ENCODE measurements around the gene MME. TPM values are rescaled to one million over a fixed set of nuclear protein-coding genes. Genes with fewer than 3 reads are reported as not detected.

MME gene
- not detected for total RNA-seq

- DNase-seq (peak in 1 of 2 donors; percentile 2), ATAC-seq (replicated peaks in 1 of 2) (peak; percentile 37 to 39)
- no peak within 1 kb of the TSS for H3K27ac Mint-ChIP-seq
- peaks cover 1 to 6% of the 10 kb centered on the region in 2 donors for H3K36me3 Mint-ChIP-seq (ENCODE audit: insufficient read depth in 2 of 2)
- H3K4me3 Mint-ChIP-seq = peak within 1 kb of the TSS; percentile 72 to 79
- H3K9me3 Mint-ChIP-seq = peaks cover 0 to 1% of the 10 kb centered on the region in 2 donors
- peaks cover 45% of the 10 kb centered on the region for H3K27me3 Mint-ChIP-seq (ENCODE audit: low read depth)
- H3K4me1 Mint-ChIP-seq (ENCODE audit: low read depth) = peaks cover 17% of the 10 kb centered on the region
Measured at GRCh38 chr3:155079746-155080487, at the start of gene MME. MME (plus strand) TSS chr3:155080319; CDS start chr3:155084168, 3,849 bp downstream.

DNA sequence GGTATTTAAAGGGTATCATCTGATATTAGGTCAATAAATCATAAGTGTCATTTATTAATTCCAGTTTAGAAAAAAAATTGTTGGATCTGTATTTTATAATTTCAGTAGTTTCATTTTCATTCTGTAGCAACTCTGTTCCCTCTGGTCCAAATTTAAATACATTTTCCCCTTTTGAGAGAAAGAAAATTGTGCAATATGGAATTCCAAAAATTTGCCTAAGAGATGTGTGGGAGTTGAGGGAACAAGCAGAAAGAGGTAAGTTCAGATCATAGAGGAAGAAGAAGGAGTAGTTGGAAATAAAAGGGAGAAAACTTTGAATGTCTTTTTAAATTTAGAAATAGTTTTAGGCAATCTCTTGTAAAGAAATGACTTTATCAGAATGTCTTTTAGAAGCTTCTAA is 48.9 kb upstream of the MME start:
- no peak overlapping the region for H3K4me3 Mint-ChIP-seq
- H3K36me3 Mint-ChIP-seq (ENCODE audit: insufficient read depth in 2 of 2) = no peaks in the 10 kb centered on the region
- no peak overlapping the region for H3K27ac Mint-ChIP-seq
- ATAC-seq (replicated peaks in 1 of 2) (no peak), DNase-seq (no peak)
- H3K4me1 Mint-ChIP-seq (ENCODE audit: low read depth) = no peaks in the 10 kb centered on the region
- H3K27me3 Mint-ChIP-seq (ENCODE audit: low read depth) = no peaks in the 10 kb centered on the region
- peaks cover 5% of the 10 kb centered on the region in 2 donors for H3K9me3 Mint-ChIP-seq

DNA sequence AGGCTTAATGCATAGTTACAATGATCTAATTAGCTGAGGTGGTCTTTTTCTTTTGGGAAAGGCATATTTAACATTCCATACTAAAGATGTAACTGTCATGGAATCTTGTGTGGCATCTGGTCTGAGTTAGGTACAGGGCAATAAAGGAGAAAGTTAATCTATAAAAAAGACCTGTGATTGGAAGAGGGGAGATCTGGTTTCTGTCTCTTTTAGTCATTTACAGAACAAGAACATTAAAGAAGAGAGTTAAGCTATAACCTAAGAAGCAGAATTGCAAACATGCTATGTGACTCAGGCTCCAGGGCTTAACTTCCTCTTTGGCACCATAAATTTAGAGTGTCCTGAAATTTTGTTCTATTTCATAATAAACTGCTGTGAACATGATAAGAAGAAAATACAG is 47.2 kb upstream of the MME start:
- Mint-ChIP-seq H3K4me3 (no peak overlapping the region), H3K27ac (no peak overlapping the region), H3K36me3 (ENCODE audit: insufficient read depth in 2 of 2) (no peaks in the 10 kb centered on the region), H3K27me3 (ENCODE audit: low read depth) (no peaks in the 10 kb centered on the region), H3K9me3 (peaks cover 3 to 5% of the 10 kb centered on the region in 2 donors), H3K4me1 (ENCODE audit: low read depth) (no peaks in the 10 kb centered on the region)
- DNase-seq (no peak), ATAC-seq (replicated peaks in 1 of 2) (no peak)

GRCh38 chr3:155034786-155035185 is 45.3 kb upstream of the MME start:
- no peak overlapping the region for H3K27ac Mint-ChIP-seq
- no peaks in the 10 kb centered on the region for H3K4me1 Mint-ChIP-seq (ENCODE audit: low read depth)
- DNase-seq (no peak), ATAC-seq (replicated peaks in 1 of 2) (no peak)
- H3K4me3 Mint-ChIP-seq = no peak overlapping the region
- H3K9me3 Mint-ChIP-seq = peaks cover 0 to 5% of the 10 kb centered on the region in 2 donors
- no peaks in the 10 kb centered on the region for H3K27me3 Mint-ChIP-seq (ENCODE audit: low read depth)
- no peaks in the 10 kb centered on the region for H3K36me3 Mint-ChIP-seq (ENCODE audit: insufficient read depth in 2 of 2)

- DNase-seq = no peak
- H3K27ac Mint-ChIP-seq = no peak overlapping the region
- ATAC-seq (replicated peaks in 1 of 2) = no peak
- H3K4me1 Mint-ChIP-seq (ENCODE audit: low read depth) = no peaks in the 10 kb centered on the region
- no peak overlapping the region for H3K4me3 Mint-ChIP-seq
- no peaks in the 10 kb centered on the region for H3K36me3 Mint-ChIP-seq (ENCODE audit: insufficient read depth in 2 of 2)
- peaks cover 0 to 5% of the 10 kb centered on the region in 2 donors for H3K9me3 Mint-ChIP-seq
- H3K27me3 Mint-ChIP-seq (ENCODE audit: low read depth) = no peaks in the 10 kb centered on the region
Measured at GRCh38 chr3:155035553-155035952, 44.6 kb upstream of the MME start.

GRCh38 chr3:155037508-155038202 is 42.5 kb upstream of the MME start:
- Mint-ChIP-seq H3K4me3 (no peak overlapping the region), H3K4me1 (ENCODE audit: low read depth) (no peaks in the 10 kb centered on the region), H3K27ac (no peak overlapping the region), H3K27me3 (ENCODE audit: low read depth) (no peaks in the 10 kb centered on the region), H3K36me3 (ENCODE audit: insufficient read depth in 2 of 2) (no peaks in the 10 kb centered on the region), H3K9me3 (peaks cover 0 to 5% of the 10 kb centered on the region in 2 donors)
- DNase-seq (no peak), ATAC-seq (replicated peaks in 1 of 2) (no peak)

DNA sequence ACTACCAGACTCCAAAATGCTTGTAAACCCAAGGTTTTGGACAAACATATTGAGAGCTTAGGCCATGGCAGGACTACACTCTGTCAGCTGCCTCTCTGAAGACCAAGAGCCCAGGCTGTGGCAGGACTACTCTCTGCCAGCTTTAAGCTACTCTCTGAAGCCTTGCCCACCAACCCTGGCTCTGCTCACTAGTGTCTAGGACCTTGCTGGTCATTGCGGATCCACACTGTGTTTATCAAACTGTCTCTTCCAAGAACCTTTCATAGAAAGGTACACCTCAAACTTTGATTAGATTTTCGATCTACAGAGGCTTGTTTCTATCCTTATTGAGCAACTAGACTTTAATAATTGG is 41.9 kb upstream of the MME start:
- no peak for ATAC-seq (replicated peaks in 1 of 2)
- no peaks in the 10 kb centered on the region for H3K27me3 Mint-ChIP-seq (ENCODE audit: low read depth)
- H3K36me3 Mint-ChIP-seq (ENCODE audit: insufficient read depth in 2 of 2) = no peaks in the 10 kb centered on the region
- H3K4me1 Mint-ChIP-seq (ENCODE audit: low read depth) = no peaks in the 10 kb centered on the region
- H3K27ac Mint-ChIP-seq = no peak overlapping the region
- no peak overlapping the region for H3K4me3 Mint-ChIP-seq
- peaks cover 0 to 5% of the 10 kb centered on the region in 2 donors for H3K9me3 Mint-ChIP-seq
- no peak for DNase-seq

- Mint-ChIP-seq H3K27me3 (ENCODE audit: low read depth) (no peaks in the 10 kb centered on the region), H3K27ac (no peak overlapping the region), H3K9me3 (peaks cover 0 to 7% of the 10 kb centered on the region in 2 donors), H3K4me3 (no peak overlapping the region), H3K4me1 (ENCODE audit: low read depth) (no peaks in the 10 kb centered on the region), H3K36me3 (ENCODE audit: insufficient read depth in 2 of 2) (no peaks in the 10 kb centered on the region)
- DNase-seq = no peak
- no peak for ATAC-seq (replicated peaks in 1 of 2)
Measured at GRCh38 chr3:155046935-155047334, 33.2 kb upstream of the MME start.

- H3K36me3 Mint-ChIP-seq (ENCODE audit: insufficient read depth in 2 of 2) = peaks cover 0 to under 1% of the 10 kb centered on the region in 2 donors
- H3K9me3 Mint-ChIP-seq = peaks cover 0 to 7% of the 10 kb centered on the region in 2 donors
- H3K27ac Mint-ChIP-seq = no peak overlapping the region
- no peaks in the 10 kb centered on the region for H3K4me1 Mint-ChIP-seq (ENCODE audit: low read depth)
- ATAC-seq (replicated peaks in 1 of 2) (no peak), DNase-seq (no peak)
- H3K4me3 Mint-ChIP-seq = no peak overlapping the region
- H3K27me3 Mint-ChIP-seq (ENCODE audit: low read depth) = no peaks in the 10 kb centered on the region
Measured at GRCh38 chr3:155047672-155048071, 32.4 kb upstream of the MME start.

- Mint-ChIP-seq H3K36me3 (ENCODE audit: insufficient read depth in 2 of 2) (peaks cover 2 to 4% of the 10 kb centered on the region in 2 donors), H3K27ac (no peak overlapping the region), H3K4me1 (ENCODE audit: low read depth) (no peaks in the 10 kb centered on the region), H3K9me3 (peaks cover 4 to 16% of the 10 kb centered on the region in 2 donors), H3K4me3 (no peak overlapping the region), H3K27me3 (ENCODE audit: low read depth) (no peaks in the 10 kb centered on the region)
- no peak for ATAC-seq (replicated peaks in 1 of 2)
- no peak for DNase-seq
Measured at GRCh38 chr3:155049959-155050358, 30.2 kb upstream of the MME start.

- peaks cover 4 to 19% of the 10 kb centered on the region in 2 donors for H3K9me3 Mint-ChIP-seq
- no peaks in the 10 kb centered on the region for H3K27me3 Mint-ChIP-seq (ENCODE audit: low read depth)
- DNase-seq (no peak), ATAC-seq (replicated peaks in 1 of 2) (no peak)
- H3K27ac Mint-ChIP-seq = no peak overlapping the region
- no peaks in the 10 kb centered on the region for H3K4me1 Mint-ChIP-seq (ENCODE audit: low read depth)
- peaks cover 2 to 4% of the 10 kb centered on the region in 2 donors for H3K36me3 Mint-ChIP-seq (ENCODE audit: insufficient read depth in 2 of 2)
- no peak overlapping the region for H3K4me3 Mint-ChIP-seq
Measured at GRCh38 chr3:155052470-155052869, 27.6 kb upstream of the MME start.

DNA sequence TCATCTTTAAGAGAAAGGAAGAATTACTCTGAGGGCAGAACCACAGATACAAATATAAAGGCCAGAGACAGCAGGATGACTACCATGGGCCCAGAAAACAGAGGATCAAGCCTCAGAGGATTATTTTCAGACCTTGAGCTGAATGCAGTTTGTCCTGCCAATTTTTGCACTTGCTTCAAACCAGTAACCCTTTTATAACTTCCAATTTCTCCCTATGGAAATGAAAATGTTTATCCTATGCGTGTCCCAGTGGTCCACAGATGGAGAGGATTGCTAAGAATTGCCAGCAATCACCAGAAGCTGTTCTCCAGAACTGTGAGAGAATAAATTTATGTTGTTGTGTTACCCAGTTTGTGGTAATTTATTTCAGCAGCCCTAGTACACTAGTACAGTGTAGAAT is 26.4 kb upstream of the MME start:
- DNase-seq (no peak), ATAC-seq (replicated peaks in 1 of 2) (no peak)
- Mint-ChIP-seq H3K27ac (no peak overlapping the region), H3K4me3 (no peak overlapping the region), H3K4me1 (ENCODE audit: low read depth) (no peaks in the 10 kb centered on the region), H3K36me3 (ENCODE audit: insufficient read depth in 2 of 2) (peaks cover 2 to 4% of the 10 kb centered on the region in 2 donors), H3K9me3 (peaks cover 4 to 19% of the 10 kb centered on the region in 2 donors), H3K27me3 (ENCODE audit: low read depth) (no peaks in the 10 kb centered on the region)

GRCh38 chr3:155064920-155065319 is 15.2 kb upstream of the MME start:
- ATAC-seq (replicated peaks in 1 of 2) = no peak
- no peaks in the 10 kb centered on the region for H3K36me3 Mint-ChIP-seq (ENCODE audit: insufficient read depth in 2 of 2)
- H3K4me3 Mint-ChIP-seq = no peak overlapping the region
- H3K9me3 Mint-ChIP-seq = peaks cover 0 to 1% of the 10 kb centered on the region in 2 donors
- no peak overlapping the region for H3K27ac Mint-ChIP-seq
- no peak for DNase-seq
- H3K4me1 Mint-ChIP-seq (ENCODE audit: low read depth) = no peaks in the 10 kb centered on the region
- no peaks in the 10 kb centered on the region for H3K27me3 Mint-ChIP-seq (ENCODE audit: low read depth)
